LNCaP clone FGC (cell line): ENCODE results near the gene CFDP1.

Source experiments
- DNase-seq: peaks from one replicate; pipeline ENCODE4 v3.0.0-alpha.2; 2011; ENCODE audit warnings: low read depth
- H3K4me3 ChIP-seq: 2 replicates; pipeline ENCODE4 v1.5.1; 2011; ENCODE audit warnings: mild to moderate bottlenecking, low read depth, low read length, control low read depth
- TF ChIP-seq, protein P1 (sequence below): IDR thresholded peaks from 2 replicates; pipeline ENCODE4 v1.5.1; 2012; ENCODE audit warnings: mild to moderate bottlenecking; ENCODE audit not compliant: control insufficient read depth, insufficient read depth; ENCODE audit errors: extremely low read depth

Gene CFDP1

GRCh38 chr16:75265911-75266701 is 167.2 kb downstream of the CFDP1 start:
- peak; percentile 76 for DNase-seq
- peak overlapping the region; percentile 93 for H3K4me3 ChIP-seq
- TF ChIP-seq, protein P1, sequence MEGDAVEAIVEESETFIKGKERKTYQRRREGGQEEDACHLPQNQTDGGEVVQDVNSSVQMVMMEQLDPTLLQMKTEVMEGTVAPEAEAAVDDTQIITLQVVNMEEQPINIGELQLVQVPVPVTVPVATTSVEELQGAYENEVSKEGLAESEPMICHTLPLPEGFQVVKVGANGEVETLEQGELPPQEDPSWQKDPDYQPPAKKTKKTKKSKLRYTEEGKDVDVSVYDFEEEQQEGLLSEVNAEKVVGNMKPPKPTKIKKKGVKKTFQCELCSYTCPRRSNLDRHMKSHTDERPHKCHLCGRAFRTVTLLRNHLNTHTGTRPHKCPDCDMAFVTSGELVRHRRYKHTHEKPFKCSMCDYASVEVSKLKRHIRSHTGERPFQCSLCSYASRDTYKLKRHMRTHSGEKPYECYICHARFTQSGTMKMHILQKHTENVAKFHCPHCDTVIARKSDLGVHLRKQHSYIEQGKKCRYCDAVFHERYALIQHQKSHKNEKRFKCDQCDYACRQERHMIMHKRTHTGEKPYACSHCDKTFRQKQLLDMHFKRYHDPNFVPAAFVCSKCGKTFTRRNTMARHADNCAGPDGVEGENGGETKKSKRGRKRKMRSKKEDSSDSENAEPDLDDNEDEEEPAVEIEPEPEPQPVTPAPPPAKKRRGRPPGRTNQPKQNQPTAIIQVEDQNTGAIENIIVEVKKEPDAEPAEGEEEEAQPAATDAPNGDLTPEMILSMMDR = no peak

DNA sequence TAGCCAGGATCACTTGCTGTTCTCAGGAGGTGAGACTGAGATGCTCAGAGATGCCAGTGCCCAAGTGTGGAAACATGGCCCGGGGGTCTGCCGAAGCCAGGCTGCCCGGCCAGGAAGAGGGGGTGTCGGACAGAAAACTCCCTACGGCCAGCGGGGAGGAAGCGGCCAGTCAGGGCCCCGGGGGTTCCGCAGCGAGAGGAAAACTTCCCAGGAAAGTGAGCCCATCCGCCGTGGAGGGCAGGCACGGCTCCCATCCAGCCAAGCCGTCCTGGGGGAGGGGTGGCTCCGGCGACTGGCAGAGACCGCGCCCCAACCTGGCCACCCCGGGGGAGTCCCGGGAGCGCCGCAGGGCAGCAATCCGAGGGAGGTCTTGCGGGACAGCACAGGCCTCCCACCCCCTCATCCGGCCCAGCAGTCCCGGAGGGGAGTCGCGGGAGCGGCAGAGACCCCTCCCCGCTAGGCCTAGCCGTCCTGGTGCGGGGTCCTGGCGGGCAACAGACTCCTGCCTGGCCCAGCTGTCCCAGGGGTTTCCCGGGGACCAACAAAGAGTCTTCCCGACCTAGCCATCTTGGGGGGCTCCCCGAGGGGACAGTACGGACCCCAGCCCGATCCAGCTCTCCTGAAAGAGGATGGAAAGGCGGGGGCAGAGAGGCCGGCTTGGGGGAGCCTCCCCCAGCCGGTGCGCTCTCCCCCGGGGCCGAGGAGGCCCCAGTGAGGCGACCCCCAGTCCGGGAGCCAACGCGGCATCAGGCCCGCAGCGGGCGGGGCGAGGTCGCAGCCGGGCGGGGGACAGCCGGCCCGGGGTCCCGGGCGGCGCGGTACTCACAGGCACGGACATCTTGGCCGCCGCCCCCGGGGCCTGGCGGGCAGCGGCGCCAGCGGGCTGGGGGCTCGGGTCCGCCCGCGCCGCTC is 168.0 kb downstream of the CFDP1 start:
- H3K4me3 ChIP-seq = peak overlapping the region; percentile 93
- TF ChIP-seq, protein P1 = no peak
- no peak for DNase-seq

GRCh38 chr16:75264457-75264998 is 168.8 kb downstream of the CFDP1 start:
- DNase-seq = no peak

GRCh38 chr16:75263963-75264445 is 169.3 kb downstream of the CFDP1 start:
- DNase-seq = peak; percentile 64
- H3K4me3 ChIP-seq = peak overlapping the region; percentile 93
- TF ChIP-seq, protein P1 = no peak

More at GRCh38 chr16:75264457-75264998, 168.8 kb downstream of the CFDP1 start:
- H3K4me3 ChIP-seq = peak overlapping the region; percentile 93
- TF ChIP-seq, protein P1 = no peak

DNA sequence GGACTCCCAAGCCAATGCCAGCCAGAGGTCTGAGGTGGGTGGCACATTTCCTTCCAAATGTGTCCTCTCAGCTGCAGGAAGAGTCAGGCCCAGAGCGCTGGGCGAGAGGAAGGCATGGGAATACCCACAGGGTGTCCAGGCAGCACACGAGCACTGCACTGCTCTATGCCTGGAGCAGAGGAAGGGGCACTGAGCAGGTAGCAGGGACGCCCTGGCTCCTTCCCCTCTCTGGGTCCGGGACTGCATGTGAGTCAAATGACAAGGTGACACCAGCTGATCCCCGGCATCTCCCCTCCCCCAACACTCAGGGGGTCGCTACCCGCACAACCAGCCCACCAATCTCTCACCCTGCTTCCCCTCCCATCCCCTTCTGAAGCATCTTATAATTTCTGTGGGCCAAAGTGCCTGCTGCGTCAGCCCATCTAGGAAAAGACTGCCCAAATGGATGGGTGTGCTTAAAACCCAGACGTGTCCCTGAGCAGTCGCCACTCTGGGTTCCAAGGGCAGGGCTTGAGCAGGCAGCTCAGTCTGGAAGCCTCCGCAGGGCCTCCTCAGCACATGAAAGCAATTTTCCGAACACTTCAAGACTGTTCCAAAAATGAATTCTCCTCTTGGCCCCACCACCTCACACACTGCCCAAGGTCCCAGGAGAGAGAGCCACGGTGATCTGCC is 169.9 kb downstream of the CFDP1 start:
- DNase-seq = no peak
- H3K4me3 ChIP-seq = peak overlapping the region; percentile 93
- TF ChIP-seq, protein P1 = no peak

DNA sequence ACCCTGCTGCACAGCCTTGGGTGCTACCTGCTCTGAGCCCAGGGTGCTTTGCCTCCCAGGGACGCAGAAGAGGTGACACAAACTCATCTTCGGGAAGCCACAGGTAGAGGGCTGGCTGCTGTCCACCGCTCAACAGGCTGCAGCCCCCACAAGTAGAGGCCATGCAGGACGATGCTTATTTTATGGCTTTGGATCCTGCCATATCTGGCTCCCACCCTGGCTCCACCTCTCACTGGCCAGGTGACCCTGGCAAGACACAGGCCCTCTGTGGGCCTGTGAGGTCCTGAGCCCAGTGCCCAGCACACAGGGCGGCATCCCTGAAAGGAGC is 170.5 kb downstream of the CFDP1 start:
- H3K4me3 ChIP-seq = no peak overlapping the region
- TF ChIP-seq, protein P1 = no peak

More for the DNA sequence above, 170.5 kb downstream of the CFDP1 start:
- DNase-seq = no peak
